DOHH2 (cell line): Measurements from ENCODE around the gene POP4.

Experiments used
- EZH2phosphoT487 ChIP-seq: fragments of 200-600 bp; sonication (generic); IDR thresholded peaks from 2 replicates; pipeline ENCODE4 v1.6.1; 2017; ENCODE audit warnings: borderline replicate concordance, mild to moderate bottlenecking, antibody characterized with exemption, low read length, moderate library complexity, mixed read lengths
- TF ChIP-seq, protein P1 (sequence below): fragments of 200-600 bp; sonication (generic); IDR thresholded peaks from one replicate; pipeline ENCODE4 v1.5.1; 2014; ENCODE audit warnings: antibody characterized with exemption, mild to moderate bottlenecking, low read depth, low read length; ENCODE audit not compliant: poor library complexity, severe bottlenecking

DNA sequence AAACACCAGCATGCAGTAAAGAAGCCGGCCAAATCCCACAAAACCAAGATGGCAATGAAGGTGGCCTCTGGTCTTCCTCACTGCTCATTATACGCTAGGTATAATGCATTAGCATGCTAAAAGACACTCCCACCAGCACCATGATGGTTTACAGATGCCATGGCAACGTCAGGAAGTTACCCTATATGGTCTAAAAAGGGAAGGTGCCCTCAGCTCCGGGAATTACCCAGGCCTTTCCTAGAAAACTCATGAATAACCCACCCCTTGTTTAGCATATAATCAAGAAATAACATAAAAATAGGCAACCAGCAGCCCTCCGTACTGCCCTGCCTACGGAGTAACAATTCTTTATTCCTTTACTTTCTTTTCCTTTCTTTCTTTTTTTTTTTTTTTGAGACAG lies 38.1 kb downstream of the POP4 start:
- TF ChIP-seq EZH2phosphoT487 = no peak
- TF ChIP-seq, protein P1, sequence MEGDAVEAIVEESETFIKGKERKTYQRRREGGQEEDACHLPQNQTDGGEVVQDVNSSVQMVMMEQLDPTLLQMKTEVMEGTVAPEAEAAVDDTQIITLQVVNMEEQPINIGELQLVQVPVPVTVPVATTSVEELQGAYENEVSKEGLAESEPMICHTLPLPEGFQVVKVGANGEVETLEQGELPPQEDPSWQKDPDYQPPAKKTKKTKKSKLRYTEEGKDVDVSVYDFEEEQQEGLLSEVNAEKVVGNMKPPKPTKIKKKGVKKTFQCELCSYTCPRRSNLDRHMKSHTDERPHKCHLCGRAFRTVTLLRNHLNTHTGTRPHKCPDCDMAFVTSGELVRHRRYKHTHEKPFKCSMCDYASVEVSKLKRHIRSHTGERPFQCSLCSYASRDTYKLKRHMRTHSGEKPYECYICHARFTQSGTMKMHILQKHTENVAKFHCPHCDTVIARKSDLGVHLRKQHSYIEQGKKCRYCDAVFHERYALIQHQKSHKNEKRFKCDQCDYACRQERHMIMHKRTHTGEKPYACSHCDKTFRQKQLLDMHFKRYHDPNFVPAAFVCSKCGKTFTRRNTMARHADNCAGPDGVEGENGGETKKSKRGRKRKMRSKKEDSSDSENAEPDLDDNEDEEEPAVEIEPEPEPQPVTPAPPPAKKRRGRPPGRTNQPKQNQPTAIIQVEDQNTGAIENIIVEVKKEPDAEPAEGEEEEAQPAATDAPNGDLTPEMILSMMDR = no peak
